AG09319 (cell line): Measurements from ENCODE around the gene ACTRT2.

Experiments
- DNase-seq: peaks from one replicate; pipeline ENCODE4 v3.0.0-alpha.2; 2010; ENCODE audit warnings: low read depth; ENCODE audit errors: extremely low read depth
- CTCF ChIP-seq: IDR thresholded peaks from 2 replicates; pipeline ENCODE4 v1.5.1; 2011; ENCODE audit warnings: low read depth, mild to moderate bottlenecking, inconsistent platforms, low read length, moderate library complexity

Gene ACTRT2

GRCh38 chr1:3016641-3017439 lies 4.4 kb upstream of the ACTRT2 start:
- TF ChIP-seq CTCF: no peak
- DNase-seq: no peak

GRCh38 chr1:3017440-3018050 lies 3.7 kb upstream of the ACTRT2 start:
- TF ChIP-seq CTCF: no peak
- DNase-seq: no peak

- no peak for TF ChIP-seq CTCF
- no peak for DNase-seq
Observed at GRCh38 chr1:3018051-3018471, 3.2 kb upstream of the ACTRT2 start.

- no peak for DNase-seq
- no peak for TF ChIP-seq CTCF
Observed at GRCh38 chr1:3018576-3018975, 2.7 kb upstream of the ACTRT2 start.

- TF ChIP-seq CTCF: no peak
- DNase-seq: no peak
Observed at GRCh38 chr1:3019007-3019515, 2.2 kb upstream of the ACTRT2 start.

GRCh38 chr1:3019516-3020051 lies 1.7 kb upstream of the ACTRT2 start:
- no peak for DNase-seq
- TF ChIP-seq CTCF: no peak
